GM23338 (cell line): ENCODE results near the gene TCF7. TPM values are rescaled to one million over a fixed set of nuclear protein-coding genes. Genes with fewer than 3 reads are reported as not detected.

Experiments
- ATAC-seq: fragments of 200-7000 bp; cut with Tn5 transposase; 3 replicates; pipeline ENCODE4 v1.9.1; 2020
- DNase-seq: peaks from one replicate; pipeline ENCODE4 v3.0.0-alpha.2; 2015; ENCODE audit warnings: low spot score
- H2AFZ ChIP-seq: fragments of 200-600 bp; sonication (generic); 2 replicates; pipeline ENCODE4 v1.8.0; 2016; ENCODE audit warnings: antibody characterized with exemption, mild to moderate bottlenecking, moderate library complexity
- H3F3A ChIP-seq: fragments of 200-600 bp; sonication (generic); replicated peaks from 2 replicates; pipeline ENCODE4 v1.8.0; 2017; ENCODE audit warnings: antibody characterized with exemption, mixed run types, low read depth
- H3K27ac ChIP-seq: fragments of 200-600 bp; sonication (generic); 2 replicates; pipeline ENCODE4 v1.6.1; 2016; ENCODE audit warnings: low read depth
- H3K27me3 ChIP-seq: fragments of 200-600 bp; sonication (generic); 2 replicates; pipeline ENCODE4 v1.8.0; 2016; ENCODE audit warnings: mild to moderate bottlenecking, mixed run types, moderate library complexity; ENCODE audit not compliant: insufficient read depth
- H3K36me3 ChIP-seq: fragments of 200-600 bp; sonication (generic); 2 replicates; pipeline ENCODE4 v1.8.0; 2016; ENCODE audit warnings: mild to moderate bottlenecking; ENCODE audit not compliant: insufficient read depth
- H3K4me1 ChIP-seq: fragments of 200-600 bp; sonication (generic); 2 replicates; pipeline ENCODE4 v1.8.0; 2016; ENCODE audit warnings: mild to moderate bottlenecking, moderate library complexity; ENCODE audit not compliant: insufficient read depth
- H3K4me2 ChIP-seq: fragments of 200-600 bp; sonication (generic); 2 replicates; pipeline ENCODE4 v1.7.1; 2017; ENCODE audit warnings: mixed run types
- H3K4me3 ChIP-seq: fragments of 200-600 bp; sonication (generic); 2 replicates; pipeline ENCODE4 v1.6.1; 2016; ENCODE audit warnings: mixed run types
- H3K79me2 ChIP-seq: fragments of 200-600 bp; sonication (generic); replicated peaks from 2 replicates; pipeline ENCODE4 v1.8.0; 2017; ENCODE audit warnings: mild to moderate bottlenecking; ENCODE audit not compliant: insufficient read depth
- H3K9me2 ChIP-seq: fragments of 200-600 bp; sonication (generic); 2 replicates; pipeline ENCODE4 v1.8.0; 2017; ENCODE audit not compliant: insufficient read depth
- H4K20me1 ChIP-seq: fragments of 200-600 bp; sonication (generic); replicated peaks from 2 replicates; pipeline ENCODE4 v1.8.0; 2017; ENCODE audit warnings: mild to moderate bottlenecking; ENCODE audit not compliant: insufficient read depth
- H3K27ac Mint-ChIP-seq: 2 replicates; pipeline ENCODE4 v1.8.0; 2020; ENCODE audit warnings: inconsistent platforms, mild to moderate bottlenecking, moderate library complexity, mixed read lengths
- H3K27me3 Mint-ChIP-seq: 3 replicates; pipeline ENCODE4 v1.8.0; 2022; ENCODE audit warnings: low read depth, mild to moderate bottlenecking, moderate library complexity, mixed read lengths, inconsistent platforms; ENCODE audit not compliant: insufficient read depth, poor library complexity
- H3K36me3 Mint-ChIP-seq: 3 replicates; pipeline ENCODE4 v1.8.0; 2021; ENCODE audit warnings: low read depth, mild to moderate bottlenecking, inconsistent platforms, moderate library complexity, mixed read lengths
- H3K4me1 Mint-ChIP-seq: 3 replicates; pipeline ENCODE4 v1.8.0; 2020; ENCODE audit warnings: mild to moderate bottlenecking, inconsistent platforms, mixed read lengths
- H3K4me3 Mint-ChIP-seq: 3 replicates; pipeline ENCODE4 v1.8.0; 2021; ENCODE audit warnings: moderate library complexity, mild to moderate bottlenecking, inconsistent platforms, mixed read lengths
- H3K9me3 Mint-ChIP-seq: 3 replicates; pipeline ENCODE4 v1.8.0; 2020; ENCODE audit warnings: moderate library complexity, mild to moderate bottlenecking, inconsistent platforms, mixed read lengths
- CREB1 ChIP-seq: fragments of 250-450 bp; sonication (Bioruptor Pico); IDR thresholded peaks from 2 replicates; pipeline ENCODE4 v1.5.0; 2020; ENCODE audit warnings: low read depth, mild to moderate bottlenecking, moderate library complexity
- EZH2 ChIP-seq: fragments of 200-600 bp; sonication (generic); IDR thresholded peaks from one replicate; pipeline ENCODE4 v1.8.0; 2017; ENCODE audit warnings: antibody characterized with exemption, mild to moderate bottlenecking, low read depth; ENCODE audit not compliant: unreplicated experiment
- EZH2phosphoT487 ChIP-seq: fragments of 200-600 bp; sonication (generic); IDR thresholded peaks from one replicate; pipeline ENCODE4 v1.8.1; 2018; ENCODE audit warnings: antibody characterized with exemption; ENCODE audit not compliant: unreplicated experiment
- JUNB ChIP-seq: IDR thresholded peaks from one replicate; pipeline ENCODE4 v1.6.1; 2016; ENCODE audit warnings: antibody characterized with exemption; ENCODE audit not compliant: unreplicated experiment
- NANOG ChIP-seq: IDR thresholded peaks from 2 replicates; pipeline ENCODE4 v1.6.1; 2016; ENCODE audit warnings: antibody characterized with exemption, borderline replicate concordance
- POLR2AphosphoS5 ChIP-seq: IDR thresholded peaks from 2 replicates; pipeline ENCODE4 v1.6.1; 2016; ENCODE audit warnings: antibody characterized with exemption, low read depth
- STAT1 ChIP-seq: IDR thresholded peaks from one replicate; pipeline ENCODE4 v1.6.1; 2016; ENCODE audit warnings: antibody characterized with exemption; ENCODE audit not compliant: unreplicated experiment
- ZNF114 ChIP-seq: fragments of 250-450 bp; sonication (Bioruptor Pico); IDR thresholded peaks from 2 replicates; pipeline ENCODE4 v1.5.0; 2020; ENCODE audit warnings: mild to moderate bottlenecking, moderate library complexity
- ZNF331 ChIP-seq: fragments of 250-450 bp; sonication (Bioruptor Pico); IDR thresholded peaks from 2 replicates; pipeline ENCODE4 v1.5.0; 2020; ENCODE audit warnings: low read depth, mild to moderate bottlenecking, moderate library complexity
- polyA plus RNA-seq: library from polyadenylated mRNA; unstranded; fragments of >200 nt; fragmentation: Nextera tagmentation; extraction: Ambion mirVana; gene quantifications from 2 replicates; pipeline ENCODE4 v1.2.1, GENCODE V29; 2016
- total RNA-seq: library from RNA; depleted of rRNA; stranded (reverse); fragments of >200 nt; shearing (Covaris generic); gene quantifications from 2 replicates; pipeline ENCODE4 v1.2.3, GENCODE V29; 2014
- TF ChIP-seq, protein P1 (sequence below), 2 experiments: fragments of 200-600 bp in 1 of 2; sonication (generic) in 1 of 2; conservative IDR thresholded peaks; 2 replicates each; pipeline versions ENCODE4 v1.5.1 to v1.6.1; 2016 to 2017; ENCODE audit warnings: antibody characterized with exemption in 2 of 2, low read depth in 2 of 2, mild to moderate bottlenecking in 2 of 2, moderate library complexity in 1 of 2
- TF ChIP-seq, protein P2 (sequence below): IDR thresholded peaks from one replicate; pipeline ENCODE4 v1.6.1; 2018; ENCODE audit warnings: antibody characterized with exemption; ENCODE audit not compliant: unreplicated experiment
- TF ChIP-seq, protein P3 (sequence below): fragments of 250-450 bp; sonication (Bioruptor Pico); IDR thresholded peaks from 2 replicates; pipeline ENCODE4 v1.5.0; 2020; ENCODE audit warnings: mild to moderate bottlenecking, moderate library complexity
- TF ChIP-seq, protein P4 (sequence below): IDR thresholded peaks from 2 replicates; pipeline ENCODE4 v1.6.1; 2016; ENCODE audit warnings: antibody characterized with exemption

TCF7 gene
- total and polyA plus RNA-seq, 2 experiments from 2014 or later = 5.6 to 8.1 TPM

DNA sequence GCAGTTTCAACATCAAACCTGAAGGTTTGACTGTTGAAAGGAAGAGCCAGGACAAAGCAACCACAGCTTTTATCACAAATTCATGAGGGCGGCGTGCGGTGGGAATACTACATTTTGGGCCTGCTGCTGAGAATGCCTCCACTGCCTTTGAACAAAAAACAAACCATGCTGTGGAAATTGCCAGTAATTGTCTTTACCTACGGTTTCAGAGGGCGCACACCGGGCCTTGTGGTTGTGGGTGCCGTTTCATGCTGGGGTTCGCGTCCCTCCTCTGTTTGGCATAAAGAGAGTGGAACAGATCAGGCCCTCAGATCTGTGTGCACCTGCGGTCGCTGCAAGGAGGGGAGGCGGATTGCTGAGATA lies 27.6 kb upstream of the TCF7 start:
- Mint-ChIP-seq H3K36me3 (no peaks in the 10 kb centered on the region), H3K9me3 (no peaks in the 10 kb centered on the region), H3K27me3 (no peaks in the 10 kb centered on the region), H3K4me3 (no peak overlapping the region), H3K4me1 (peaks cover 10% of the 10 kb centered on the region), H3K27ac (no peak overlapping the region)
- DNase-seq (no peak), ATAC-seq (no peak)
- TF ChIP-seq EZH2phosphoT487 (no peak), CREB1 (CRISPR knock-in tag) (no peak), ZNF114 (CRISPR knock-in tag) (no peak), JUNB (no peak), STAT1 (no peak), ZNF331 (CRISPR knock-in tag) (no peak), POLR2AphosphoS5 (no peak), NANOG (no peak), EZH2 (no peak)
- TF ChIP-seq, protein P1, sequence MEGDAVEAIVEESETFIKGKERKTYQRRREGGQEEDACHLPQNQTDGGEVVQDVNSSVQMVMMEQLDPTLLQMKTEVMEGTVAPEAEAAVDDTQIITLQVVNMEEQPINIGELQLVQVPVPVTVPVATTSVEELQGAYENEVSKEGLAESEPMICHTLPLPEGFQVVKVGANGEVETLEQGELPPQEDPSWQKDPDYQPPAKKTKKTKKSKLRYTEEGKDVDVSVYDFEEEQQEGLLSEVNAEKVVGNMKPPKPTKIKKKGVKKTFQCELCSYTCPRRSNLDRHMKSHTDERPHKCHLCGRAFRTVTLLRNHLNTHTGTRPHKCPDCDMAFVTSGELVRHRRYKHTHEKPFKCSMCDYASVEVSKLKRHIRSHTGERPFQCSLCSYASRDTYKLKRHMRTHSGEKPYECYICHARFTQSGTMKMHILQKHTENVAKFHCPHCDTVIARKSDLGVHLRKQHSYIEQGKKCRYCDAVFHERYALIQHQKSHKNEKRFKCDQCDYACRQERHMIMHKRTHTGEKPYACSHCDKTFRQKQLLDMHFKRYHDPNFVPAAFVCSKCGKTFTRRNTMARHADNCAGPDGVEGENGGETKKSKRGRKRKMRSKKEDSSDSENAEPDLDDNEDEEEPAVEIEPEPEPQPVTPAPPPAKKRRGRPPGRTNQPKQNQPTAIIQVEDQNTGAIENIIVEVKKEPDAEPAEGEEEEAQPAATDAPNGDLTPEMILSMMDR (conservative IDR thresholded peaks at IDR 0.05; ENCODE audit: low read depth in 2 of 2) = no peak
- TF ChIP-seq, protein P2, sequence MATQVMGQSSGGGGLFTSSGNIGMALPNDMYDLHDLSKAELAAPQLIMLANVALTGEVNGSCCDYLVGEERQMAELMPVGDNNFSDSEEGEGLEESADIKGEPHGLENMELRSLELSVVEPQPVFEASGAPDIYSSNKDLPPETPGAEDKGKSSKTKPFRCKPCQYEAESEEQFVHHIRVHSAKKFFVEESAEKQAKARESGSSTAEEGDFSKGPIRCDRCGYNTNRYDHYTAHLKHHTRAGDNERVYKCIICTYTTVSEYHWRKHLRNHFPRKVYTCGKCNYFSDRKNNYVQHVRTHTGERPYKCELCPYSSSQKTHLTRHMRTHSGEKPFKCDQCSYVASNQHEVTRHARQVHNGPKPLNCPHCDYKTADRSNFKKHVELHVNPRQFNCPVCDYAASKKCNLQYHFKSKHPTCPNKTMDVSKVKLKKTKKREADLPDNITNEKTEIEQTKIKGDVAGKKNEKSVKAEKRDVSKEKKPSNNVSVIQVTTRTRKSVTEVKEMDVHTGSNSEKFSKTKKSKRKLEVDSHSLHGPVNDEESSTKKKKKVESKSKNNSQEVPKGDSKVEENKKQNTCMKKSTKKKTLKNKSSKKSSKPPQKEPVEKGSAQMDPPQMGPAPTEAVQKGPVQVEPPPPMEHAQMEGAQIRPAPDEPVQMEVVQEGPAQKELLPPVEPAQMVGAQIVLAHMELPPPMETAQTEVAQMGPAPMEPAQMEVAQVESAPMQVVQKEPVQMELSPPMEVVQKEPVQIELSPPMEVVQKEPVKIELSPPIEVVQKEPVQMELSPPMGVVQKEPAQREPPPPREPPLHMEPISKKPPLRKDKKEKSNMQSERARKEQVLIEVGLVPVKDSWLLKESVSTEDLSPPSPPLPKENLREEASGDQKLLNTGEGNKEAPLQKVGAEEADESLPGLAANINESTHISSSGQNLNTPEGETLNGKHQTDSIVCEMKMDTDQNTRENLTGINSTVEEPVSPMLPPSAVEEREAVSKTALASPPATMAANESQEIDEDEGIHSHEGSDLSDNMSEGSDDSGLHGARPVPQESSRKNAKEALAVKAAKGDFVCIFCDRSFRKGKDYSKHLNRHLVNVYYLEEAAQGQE = no peak
- TF ChIP-seq, protein P3, sequence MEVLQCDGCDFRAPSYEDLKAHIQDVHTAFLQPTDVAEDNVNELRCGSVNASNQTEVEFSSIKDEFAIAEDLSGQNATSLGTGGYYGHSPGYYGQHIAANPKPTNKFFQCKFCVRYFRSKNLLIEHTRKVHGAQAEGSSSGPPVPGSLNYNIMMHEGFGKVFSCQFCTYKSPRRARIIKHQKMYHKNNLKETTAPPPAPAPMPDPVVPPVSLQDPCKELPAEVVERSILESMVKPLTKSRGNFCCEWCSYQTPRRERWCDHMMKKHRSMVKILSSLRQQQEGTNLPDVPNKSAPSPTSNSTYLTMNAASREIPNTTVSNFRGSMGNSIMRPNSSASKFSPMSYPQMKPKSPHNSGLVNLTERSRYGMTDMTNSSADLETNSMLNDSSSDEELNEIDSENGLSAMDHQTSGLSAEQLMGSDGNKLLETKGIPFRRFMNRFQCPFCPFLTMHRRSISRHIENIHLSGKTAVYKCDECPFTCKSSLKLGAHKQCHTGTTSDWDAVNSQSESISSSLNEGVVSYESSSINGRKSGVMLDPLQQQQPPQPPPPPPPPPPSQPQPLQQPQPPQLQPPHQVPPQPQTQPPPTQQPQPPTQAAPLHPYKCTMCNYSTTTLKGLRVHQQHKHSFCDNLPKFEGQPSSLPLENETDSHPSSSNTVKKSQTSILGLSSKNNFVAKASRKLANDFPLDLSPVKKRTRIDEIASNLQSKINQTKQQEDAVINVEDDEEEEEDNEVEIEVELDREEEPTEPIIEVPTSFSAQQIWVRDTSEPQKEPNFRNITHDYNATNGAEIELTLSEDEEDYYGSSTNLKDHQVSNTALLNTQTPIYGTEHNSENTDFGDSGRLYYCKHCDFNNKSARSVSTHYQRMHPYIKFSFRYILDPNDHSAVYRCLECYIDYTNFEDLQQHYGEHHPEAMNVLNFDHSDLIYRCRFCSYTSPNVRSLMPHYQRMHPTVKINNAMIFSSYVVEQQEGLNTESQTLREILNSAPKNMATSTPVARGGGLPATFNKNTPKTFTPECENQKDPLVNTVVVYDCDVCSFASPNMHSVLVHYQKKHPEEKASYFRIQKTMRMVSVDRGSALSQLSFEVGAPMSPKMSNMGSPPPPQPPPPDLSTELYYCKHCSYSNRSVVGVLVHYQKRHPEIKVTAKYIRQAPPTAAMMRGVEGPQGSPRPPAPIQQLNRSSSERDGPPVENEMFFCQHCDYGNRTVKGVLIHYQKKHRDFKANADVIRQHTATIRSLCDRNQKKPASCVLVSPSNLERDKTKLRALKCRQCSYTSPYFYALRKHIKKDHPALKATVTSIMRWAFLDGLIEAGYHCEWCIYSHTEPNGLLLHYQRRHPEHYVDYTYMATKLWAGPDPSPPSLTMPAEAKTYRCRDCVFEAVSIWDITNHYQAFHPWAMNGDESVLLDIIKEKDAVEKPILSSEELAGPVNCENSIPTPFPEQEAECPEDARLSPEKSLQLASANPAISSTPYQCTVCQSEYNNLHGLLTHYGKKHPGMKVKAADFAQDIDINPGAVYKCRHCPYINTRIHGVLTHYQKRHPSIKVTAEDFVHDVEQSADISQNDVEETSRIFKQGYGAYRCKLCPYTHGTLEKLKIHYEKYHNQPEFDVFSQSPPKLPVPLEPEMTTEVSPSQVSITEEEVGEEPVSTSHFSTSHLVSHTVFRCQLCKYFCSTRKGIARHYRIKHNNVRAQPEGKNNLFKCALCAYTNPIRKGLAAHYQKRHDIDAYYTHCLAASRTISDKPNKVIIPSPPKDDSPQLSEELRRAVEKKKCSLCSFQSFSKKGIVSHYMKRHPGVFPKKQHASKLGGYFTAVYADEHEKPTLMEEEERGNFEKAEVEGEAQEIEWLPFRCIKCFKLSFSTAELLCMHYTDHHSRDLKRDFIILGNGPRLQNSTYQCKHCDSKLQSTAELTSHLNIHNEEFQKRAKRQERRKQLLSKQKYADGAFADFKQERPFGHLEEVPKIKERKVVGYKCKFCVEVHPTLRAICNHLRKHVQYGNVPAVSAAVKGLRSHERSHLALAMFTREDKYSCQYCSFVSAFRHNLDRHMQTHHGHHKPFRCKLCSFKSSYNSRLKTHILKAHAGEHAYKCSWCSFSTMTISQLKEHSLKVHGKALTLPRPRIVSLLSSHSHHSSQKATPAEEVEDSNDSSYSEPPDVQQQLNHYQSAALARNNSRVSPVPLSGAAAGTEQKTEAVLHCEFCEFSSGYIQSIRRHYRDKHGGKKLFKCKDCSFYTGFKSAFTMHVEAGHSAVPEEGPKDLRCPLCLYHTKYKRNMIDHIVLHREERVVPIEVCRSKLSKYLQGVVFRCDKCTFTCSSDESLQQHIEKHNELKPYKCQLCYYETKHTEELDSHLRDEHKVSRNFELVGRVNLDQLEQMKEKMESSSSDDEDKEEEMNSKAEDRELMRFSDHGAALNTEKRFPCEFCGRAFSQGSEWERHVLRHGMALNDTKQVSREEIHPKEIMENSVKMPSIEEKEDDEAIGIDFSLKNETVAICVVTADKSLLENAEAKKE = no peak
- TF ChIP-seq, protein P4, sequence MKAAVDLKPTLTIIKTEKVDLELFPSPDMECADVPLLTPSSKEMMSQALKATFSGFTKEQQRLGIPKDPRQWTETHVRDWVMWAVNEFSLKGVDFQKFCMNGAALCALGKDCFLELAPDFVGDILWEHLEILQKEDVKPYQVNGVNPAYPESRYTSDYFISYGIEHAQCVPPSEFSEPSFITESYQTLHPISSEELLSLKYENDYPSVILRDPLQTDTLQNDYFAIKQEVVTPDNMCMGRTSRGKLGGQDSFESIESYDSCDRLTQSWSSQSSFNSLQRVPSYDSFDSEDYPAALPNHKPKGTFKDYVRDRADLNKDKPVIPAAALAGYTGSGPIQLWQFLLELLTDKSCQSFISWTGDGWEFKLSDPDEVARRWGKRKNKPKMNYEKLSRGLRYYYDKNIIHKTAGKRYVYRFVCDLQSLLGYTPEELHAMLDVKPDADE = no peak
- Histone ChIP-seq H3F3A (no peaks in the 10 kb centered on the region), H3K4me1 (no peaks in the 10 kb centered on the region), H3K36me3 (no peaks in the 10 kb centered on the region), H2AFZ (no peak overlapping the region; the same call in 1 of the 2 replicates), H3K9me2 (no peaks in the 10 kb centered on the region), H3K27ac (no peak overlapping the region), H3K79me2 (no peaks in the 10 kb centered on the region), H3K4me3 (no peak overlapping the region), H4K20me1 (no peaks in the 10 kb centered on the region), H3K27me3 (no peaks in the 10 kb centered on the region), H3K4me2 (no peak overlapping the region)
